B cell (primary cell): ENCODE measurements around the gene RALY. TPM values are rescaled to one million over a fixed set of nuclear protein-coding genes. Genes with fewer than 3 reads are reported as not detected.

Experiments
- ATAC-seq: fragments of 200-7000 bp; cut with Tn5 transposase; one replicate; pipeline ENCODE4 v1.10.0; 2021; ENCODE audit warnings: low read depth, mild to moderate bottlenecking, moderate number of reproducible peaks, moderate library complexity
- CTCF ChIA-PET: fragments of 350-600 bp; sonication (Branson Sonifier 250); formaldehyde crosslinking; loops from one replicate; lab custom pipeline; 2021; ENCODE audit warnings: antibody characterized with exemption, inconsistent platforms; lab: Charles Lee
- POLR2A ChIA-PET: fragments of 350-600 bp; sonication (Branson Sonifier 250); formaldehyde crosslinking; loops from one replicate; lab custom pipeline; 2021; ENCODE audit warnings: antibody characterized with exemption; lab: Charles Lee
- DNase-seq: peaks from one replicate; pipeline ENCODE4 v3.0.0; 2013
- H2AFZ ChIP-seq: 2 replicates; pipeline ENCODE4 v1.6.1; 2012; ENCODE audit warnings: mild to moderate bottlenecking, low read depth, low read length; ENCODE audit not compliant: insufficient read depth, poor library complexity, severe bottlenecking
- H3K27ac ChIP-seq, 2 donors: 1 replicate in 1 of 2; 2 replicates in 1 of 2; pipeline ENCODE4 v1.5.1; 2012 to 2013; ENCODE audit warnings: low read length in 2 of 2, mild to moderate bottlenecking in 2 of 2, moderate library complexity in 1 of 2
- H3K27me3 ChIP-seq, 4 experiments: fragments of 200-600 bp in 1 of 4; sonication (generic) in 1 of 4; replicated peaks in 1 of 4; 1 replicate in 2 of 4; 2 replicates in 2 of 4; pipeline versions ENCODE4 v1.6.1 to v1.7.0; 2013 to 2016; ENCODE audit warnings: low read length in 3 of 4, mild to moderate bottlenecking in 2 of 4, mixed read lengths in 1 of 4, moderate library complexity in 1 of 4; ENCODE audit not compliant: insufficient read depth in 4 of 4, control insufficient read depth in 3 of 4; ENCODE audit errors: control extremely low read depth in 1 of 4
- H3K36me3 ChIP-seq, 2 experiments: replicated peaks in 1 of 2; 1 replicate in 1 of 2; 2 replicates in 1 of 2; pipeline versions ENCODE4 v1.6.1 to v1.7.1; 2013; ENCODE audit warnings: low read length in 1 of 2; ENCODE audit not compliant: insufficient read depth in 2 of 2, control insufficient read depth in 1 of 2; ENCODE audit errors: control extremely low read depth in 1 of 2, extremely low read depth in 1 of 2
- H3K4me1 ChIP-seq, 2 donors: fragments of 200-600 bp in 1 of 2; sonication (generic) in 1 of 2; 1 replicate in 1 of 2; 2 replicates in 1 of 2; pipeline versions ENCODE4 v1.5.1 to v1.6.1; 2013 to 2017; ENCODE audit warnings: low read length in 2 of 2; ENCODE audit not compliant: control insufficient read depth in 2 of 2, insufficient read depth in 2 of 2
- H3K4me2 ChIP-seq: replicated peaks from 2 replicates; pipeline ENCODE3; 2012; ENCODE audit warnings: mild to moderate bottlenecking, low read depth, low read length; ENCODE audit not compliant: poor library complexity, severe bottlenecking
- H3K4me3 ChIP-seq, 5 experiments: fragments of 200-600 bp in 1 of 5; sonication (generic) in 1 of 5; 1 replicate in 3 of 5; 2 replicates in 2 of 5; pipeline versions ENCODE4 v1.5.1 to v1.7.0; 2011 to 2016; ENCODE audit warnings: low read length in 4 of 5, mild to moderate bottlenecking in 4 of 5, low read depth in 2 of 5, control low read depth in 1 of 5, moderate library complexity in 1 of 5; ENCODE audit not compliant: insufficient read depth in 1 of 5; ENCODE audit errors: control extremely low read depth in 1 of 5, extremely low read depth in 1 of 5
- H3K79me2 ChIP-seq: fragments of 200-600 bp; sonication (generic); one replicate; pipeline ENCODE4 v1.6.0; 2016; ENCODE audit warnings: low read length; ENCODE audit not compliant: control insufficient read depth, insufficient read depth
- H3K9ac ChIP-seq: fragments of 200-600 bp; sonication (generic); 2 replicates; pipeline ENCODE4 v1.6.1; 2017; ENCODE audit warnings: mild to moderate bottlenecking, low read length, moderate library complexity
- H3K9me3 ChIP-seq, 3 donors: one replicate each; pipeline versions ENCODE4 v1.6.1 to v1.7.1; 2013; ENCODE audit warnings: low read length in 2 of 3; ENCODE audit not compliant: control insufficient read depth in 2 of 3, insufficient read depth in 1 of 3; ENCODE audit errors: control extremely low read depth in 1 of 3
- H4K20me1 ChIP-seq: 2 replicates; pipeline ENCODE4 v1.6.0; 2012; ENCODE audit warnings: mild to moderate bottlenecking, low read length; ENCODE audit not compliant: insufficient read depth, control insufficient read depth, poor library complexity, severe bottlenecking
- H3K27ac Mint-ChIP-seq: one replicate; pipeline ENCODE4 v1.8.0; 2021; ENCODE audit warnings: mixed read lengths
- H3K27me3 Mint-ChIP-seq: one replicate; pipeline ENCODE4 v1.8.0; 2021; ENCODE audit warnings: mixed read lengths
- H3K4me1 Mint-ChIP-seq: one replicate; pipeline ENCODE4 v1.8.0; 2021; ENCODE audit warnings: mixed read lengths
- H3K4me3 Mint-ChIP-seq: one replicate; pipeline ENCODE4 v1.8.0; 2021; ENCODE audit warnings: mixed read lengths
- H3K9me3 Mint-ChIP-seq: one replicate; pipeline ENCODE4 v1.8.0; 2022; ENCODE audit warnings: mixed read lengths; ENCODE audit not compliant: insufficient read depth
- CTCF ChIP-seq: fragments of 200-600 bp; IDR thresholded peaks from one replicate; pipeline ENCODE4 v1.8.0; 2022; ENCODE audit warnings: antibody characterized with exemption, mild to moderate bottlenecking
- EZH2 ChIP-seq: IDR thresholded peaks from 2 replicates; pipeline ENCODE4 v1.6.1; 2012; ENCODE audit warnings: borderline replicate concordance, low read depth, mild to moderate bottlenecking, moderate library complexity, low read length; ENCODE audit not compliant: insufficient read depth, poor library complexity, severe bottlenecking
- WGBS: methylation state at CpG from one replicate; pipeline ENCODE4 v1.1.5; 2013; ENCODE audit warnings: missing lambda C conversion rate; ENCODE audit not compliant: insufficient coverage; 5-methylcytosine and 5-hydroxymethylcytosine counted together
- intact Hi-C: fragments of 100-400 bp; cut with micrococcal nuclease; formaldehyde crosslinking; loops from one replicate; pipeline ENCODE4 v1.10.0; 2022
- polyA plus RNA-seq: library from polyadenylated mRNA; depleted of rRNA; stranded (reverse); fragments of >200 nt; gene quantifications from 2 replicates; pipeline ENCODE4 v1.2.3, GENCODE V29; 2012
- total RNA-seq, 2 donors: library from RNA; stranded (reverse); fragments of 120-200 nt in 1 of 2; gene quantifications; 1 replicate in 1 of 2; 2 replicates in 1 of 2; pipeline versions ENCODE4 v1.2.3 to v1.2.4, GENCODE V29; 2013 to 2022

RALY gene
- total and polyA plus RNA-seq, 2 donors (not counting 1 experiment from before 2014, with no cell fraction given), result 89.8 to 94.4 TPM

- peaks cover 74% of the 10 kb centered on the region for H3K4me1 Mint-ChIP-seq
- CTCF ChIA-PET, result interaction anchor here (0.8 kb wide), 1 partner anchor 13 kb away, joined by 7 read pairs; no protein-coding TSS in a partner anchor
- TF ChIP-seq CTCF (no peak), EZH2 (no peak)
- Histone ChIP-seq H3K27me3 (no peaks in the 10 kb centered on the region), H3K4me1 (peaks cover 29 to 35% of the 10 kb centered on the region in 2 donors), H3K9ac (no peak overlapping the region), H3K79me2 (peaks cover 86% of the 10 kb centered on the region), H3K36me3 (peaks cover 0 to 9% of the 10 kb centered on the region in 2 experiments), H4K20me1 (peaks cover 88% of the 10 kb centered on the region), H2AFZ (no peak overlapping the region), H3K4me3 (no peak overlapping the region), H3K27ac (peak overlapping the region in 1 of 2 donors; percentile 50), H3K9me3 (no peaks in the 10 kb centered on the region), H3K4me2 (peak overlapping the region; percentile 14)
- H3K27ac Mint-ChIP-seq, result no peak overlapping the region
- no peak for ATAC-seq
- no CpG with 5 or more reads among the region's 1 CpG for WGBS
- no peak for DNase-seq
- POLR2A ChIA-PET, result no interaction called here
- intact Hi-C loops, result no loop called here
- H3K27me3 Mint-ChIP-seq, result no peaks in the 10 kb centered on the region
- no peak overlapping the region for H3K4me3 Mint-ChIP-seq
- H3K9me3 Mint-ChIP-seq, result no peaks in the 10 kb centered on the region
These were observed 61.6 kb downstream of the RALY start for GRCh38 chr20:34055290-34055689.

GRCh38 chr20:34058831-34059230 lies 65.1 kb downstream of the RALY start:
- Histone ChIP-seq H3K4me3 (no peak overlapping the region), H4K20me1 (peaks cover 87% of the 10 kb centered on the region), H3K9me3 (no peaks in the 10 kb centered on the region), H3K27ac (peak overlapping the region; percentile 43 to 71), H3K4me2 (peak overlapping the region; percentile 14), H3K27me3 (no peaks in the 10 kb centered on the region), H3K9ac (no peak overlapping the region), H3K4me1 (peaks cover 27 to 31% of the 10 kb centered on the region in 2 donors), H3K79me2 (peaks cover 82% of the 10 kb centered on the region), H3K36me3 (peaks cover 0 to 26% of the 10 kb centered on the region in 2 experiments), H2AFZ (no peak overlapping the region)
- intact Hi-C loops, result no loop called here
- Mint-ChIP-seq H3K9me3 (no peaks in the 10 kb centered on the region), H3K4me1 (peaks cover 63% of the 10 kb centered on the region), H3K27me3 (no peaks in the 10 kb centered on the region), H3K27ac (peak overlapping the region; percentile 33), H3K4me3 (no peak overlapping the region)
- POLR2A ChIA-PET, result no interaction called here
- no CpG with 5 or more reads among the region's 1 CpG for WGBS
- TF ChIP-seq EZH2 (no peak), CTCF (no peak)
- ATAC-seq (peak; percentile 80), DNase-seq (peak; percentile 76)
- CTCF ChIA-PET, result interaction anchor here (1.3 kb wide), 1 partner anchor 9 kb away, joined by 4 read pairs; no protein-coding TSS in a partner anchor
